Panc1 (cell line): ENCODE results near the gene SCN1B. TPM values are rescaled to one million over a fixed set of nuclear protein-coding genes. Genes with fewer than 3 reads are reported as not detected.

Experiments
- ATAC-seq: fragments of 200-7000 bp; cut with Tn5 transposase; 2 replicates; pipeline ENCODE4 v1.9.1; 2020; ENCODE audit warnings: mild to moderate bottlenecking, moderate library complexity
- BruUV-seq: library from RNA; stranded (reverse); fragments of 400-500 nt; replicated peaks from 2 replicates; lab custom pipeline; 2021; lab: Mats Ljungman, UMichigan
- CTCF ChIA-PET: fragments of 300-600 bp; sonication (Branson Sonifier 250); formaldehyde crosslinking; loops from one replicate; lab custom pipeline; 2022; ENCODE audit warnings: antibody characterized with exemption; lab: Charles Lee
- POLR2A ChIA-PET: fragments of 300-600 bp; sonication (Branson Sonifier 250); formaldehyde crosslinking; loops from one replicate; lab custom pipeline; 2022; ENCODE audit warnings: antibody characterized with exemption; lab: Charles Lee
- DNase-seq: peaks from one replicate; pipeline ENCODE4 v3.0.0-alpha.2; 2010; ENCODE audit warnings: low read depth, low spot score
- H3K27ac ChIP-seq: 2 replicates; pipeline ENCODE4 v1.5.1; 2011; ENCODE audit warnings: mild to moderate bottlenecking, low read length, inconsistent platforms
- H3K27me3 ChIP-seq: fragments of 200-500 bp; sonication (Bioruptor generic); 2 replicates; pipeline ENCODE4 v1.6.0; 2014; ENCODE audit warnings: low read length, inconsistent platforms; ENCODE audit not compliant: control insufficient read depth, insufficient read depth
- H3K36me3 ChIP-seq: fragments of 200-500 bp; sonication (Bioruptor generic); 2 replicates; pipeline ENCODE4 v1.5.1; 2014; ENCODE audit warnings: inconsistent platforms, mild to moderate bottlenecking, low read length, moderate library complexity; ENCODE audit not compliant: control insufficient read depth, insufficient read depth
- H3K4me1 ChIP-seq: 2 replicates; pipeline ENCODE4 v1.5.1; 2011; ENCODE audit warnings: inconsistent platforms, mild to moderate bottlenecking, low read length, moderate library complexity; ENCODE audit not compliant: control insufficient read depth, insufficient read depth
- H3K4me3 ChIP-seq, 2 experiments: 2 replicates each; pipeline ENCODE4 v1.5.1; 2011 to 2012; ENCODE audit warnings: low read depth in 2 of 2, low read length in 2 of 2, mild to moderate bottlenecking in 2 of 2, inconsistent platforms in 1 of 2, moderate library complexity in 1 of 2
- H3K9me3 ChIP-seq: fragments of 200-500 bp; sonication (Bioruptor generic); 2 replicates; pipeline ENCODE4 v1.5.1; 2014; ENCODE audit warnings: low read depth, mild to moderate bottlenecking, inconsistent platforms, low read length, moderate library complexity; ENCODE audit not compliant: control insufficient read depth, insufficient read depth
- POLR2AphosphoS5 ChIP-seq: IDR thresholded peaks from 2 replicates; pipeline ENCODE4 v1.6.1; 2012; ENCODE audit warnings: mild to moderate bottlenecking, low read depth, low read length, moderate library complexity
- SIN3A ChIP-seq: IDR thresholded peaks from 2 replicates; pipeline ENCODE4 v1.6.1; 2012; ENCODE audit warnings: low read depth, mild to moderate bottlenecking, low read length, moderate library complexity, borderline replicate concordance; ENCODE audit not compliant: insufficient read depth
- TCF7L2 ChIP-seq: IDR thresholded peaks from 2 replicates; pipeline ENCODE4 v1.6.1; 2011; ENCODE audit warnings: mild to moderate bottlenecking, low read depth, low read length, inconsistent platforms
- in situ Hi-C: cut with HindIII; loops from 2 replicates; pipeline ENCODE4 v1.10.0; 2016; ENCODE audit warnings: low sequenced_read_pairs, low pct_unique_long_range_greater_than_20kb
- intact Hi-C: fragments of 100-400 bp; cut with micrococcal nuclease; formaldehyde crosslinking; loops from one replicate; pipeline ENCODE4 v1.10.0; 2022; ENCODE audit not compliant: unreplicated experiment
- total RNA-seq: library from RNA; stranded (reverse); gene quantifications from one replicate; pipeline ENCODE4 v1.2.1, GENCODE V29; 2021; ENCODE audit not compliant: unreplicated experiment
- TF ChIP-seq, protein P1 (sequence below), 2 experiments: IDR thresholded peaks; 2 replicates each; pipeline ENCODE4 v1.6.1; 2011 to 2012; ENCODE audit warnings: low read depth in 2 of 2, control low read depth in 1 of 2, low read length in 1 of 2, mild to moderate bottlenecking in 1 of 2, moderate library complexity in 1 of 2; ENCODE audit not compliant: insufficient read depth in 1 of 2
- TF ChIP-seq, protein P2 (sequence below): fragments of 450-650 bp; IDR thresholded peaks from 2 replicates; pipeline ENCODE4 v1.5.1; 2017; ENCODE audit warnings: mild to moderate bottlenecking

SCN1B gene
- total RNA-seq, 1 experiment from 2014 or later = 4.6 TPM

GRCh38 chr19:34999498-35000337, 30.6 kb upstream of the SCN1B start, which contains the start of gene GRAMD1A:
GRAMD1A (plus strand) TSS chr19:35000323; CDS start chr19:35000479, 156 bp downstream.
- in situ Hi-C loops = no loop called here
- Histone ChIP-seq H3K27ac (peak within 1 kb of the TSS; percentile 91), H3K4me3 (peak within 1 kb of the TSS; percentile 56 to 87), H3K4me1 (peaks cover 17% of the 10 kb centered on the region), H3K36me3 (no peaks in the 10 kb centered on the region), H3K27me3 (no peaks in the 10 kb centered on the region), H3K9me3 (no peaks in the 10 kb centered on the region)
- ChIA-PET CTCF (no interaction called here), POLR2A (interaction anchor here (0.6 kb wide), 1 partner anchor 65 kb away, joined by 11 read pairs; no protein-coding TSS in a partner anchor)
- TF ChIP-seq SIN3A (no peak), POLR2AphosphoS5 (peak; percentile 61)
- TSS peak; percentile 97 for BruUV-seq
- DNase-seq (peak; percentile 22), ATAC-seq (peak; percentile 93)
- intact Hi-C loops = no loop called here

DNA sequence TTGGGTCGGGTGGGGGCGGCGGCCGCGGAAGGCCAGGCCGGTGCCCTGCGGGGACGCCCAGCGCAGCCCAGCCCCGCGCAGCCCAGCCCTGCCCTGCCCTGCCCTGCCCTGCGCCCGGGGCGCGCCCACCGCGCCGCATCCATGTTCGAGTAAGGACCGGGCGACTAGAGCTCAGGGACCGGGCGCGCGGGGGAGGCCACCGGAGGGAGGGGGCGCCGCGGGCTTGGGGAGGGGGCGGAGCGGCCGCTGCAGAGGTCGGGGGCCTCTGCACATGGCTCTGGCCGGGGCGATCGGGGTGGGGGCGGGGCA, 30.0 kb upstream of the SCN1B start:
- ATAC-seq (no peak), DNase-seq (no peak)
- Histone ChIP-seq H3K4me1 (peaks cover 12% of the 10 kb centered on the region), H3K27ac (no peak overlapping the region), H3K36me3 (no peaks in the 10 kb centered on the region), H3K9me3 (no peaks in the 10 kb centered on the region), H3K4me3 (peak overlapping the region; percentile 56 to 87), H3K27me3 (no peaks in the 10 kb centered on the region)
- intact Hi-C loops = no loop called here
- CTCF ChIA-PET = no interaction called here
- TF ChIP-seq TCF7L2 (no peak), SIN3A (no peak)
- TF ChIP-seq, protein P1, sequence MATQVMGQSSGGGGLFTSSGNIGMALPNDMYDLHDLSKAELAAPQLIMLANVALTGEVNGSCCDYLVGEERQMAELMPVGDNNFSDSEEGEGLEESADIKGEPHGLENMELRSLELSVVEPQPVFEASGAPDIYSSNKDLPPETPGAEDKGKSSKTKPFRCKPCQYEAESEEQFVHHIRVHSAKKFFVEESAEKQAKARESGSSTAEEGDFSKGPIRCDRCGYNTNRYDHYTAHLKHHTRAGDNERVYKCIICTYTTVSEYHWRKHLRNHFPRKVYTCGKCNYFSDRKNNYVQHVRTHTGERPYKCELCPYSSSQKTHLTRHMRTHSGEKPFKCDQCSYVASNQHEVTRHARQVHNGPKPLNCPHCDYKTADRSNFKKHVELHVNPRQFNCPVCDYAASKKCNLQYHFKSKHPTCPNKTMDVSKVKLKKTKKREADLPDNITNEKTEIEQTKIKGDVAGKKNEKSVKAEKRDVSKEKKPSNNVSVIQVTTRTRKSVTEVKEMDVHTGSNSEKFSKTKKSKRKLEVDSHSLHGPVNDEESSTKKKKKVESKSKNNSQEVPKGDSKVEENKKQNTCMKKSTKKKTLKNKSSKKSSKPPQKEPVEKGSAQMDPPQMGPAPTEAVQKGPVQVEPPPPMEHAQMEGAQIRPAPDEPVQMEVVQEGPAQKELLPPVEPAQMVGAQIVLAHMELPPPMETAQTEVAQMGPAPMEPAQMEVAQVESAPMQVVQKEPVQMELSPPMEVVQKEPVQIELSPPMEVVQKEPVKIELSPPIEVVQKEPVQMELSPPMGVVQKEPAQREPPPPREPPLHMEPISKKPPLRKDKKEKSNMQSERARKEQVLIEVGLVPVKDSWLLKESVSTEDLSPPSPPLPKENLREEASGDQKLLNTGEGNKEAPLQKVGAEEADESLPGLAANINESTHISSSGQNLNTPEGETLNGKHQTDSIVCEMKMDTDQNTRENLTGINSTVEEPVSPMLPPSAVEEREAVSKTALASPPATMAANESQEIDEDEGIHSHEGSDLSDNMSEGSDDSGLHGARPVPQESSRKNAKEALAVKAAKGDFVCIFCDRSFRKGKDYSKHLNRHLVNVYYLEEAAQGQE (IDR thresholded peaks at IDR 0.05; ENCODE audit: insufficient read depth in 1 of 2, low read depth in 2 of 2, low read length in 1 of 2) = no peak
- POLR2A ChIA-PET = no interaction called here
- in situ Hi-C loops = no loop called here
- no TSS peak for BruUV-seq

GRCh38 chr19:35000647-35001501, 29.4 kb upstream of the SCN1B start:
- H3K36me3 ChIP-seq = no peaks in the 10 kb centered on the region
- no peaks in the 10 kb centered on the region for H3K9me3 ChIP-seq
- no peaks in the 10 kb centered on the region for H3K27me3 ChIP-seq
- POLR2A ChIA-PET = no interaction called here
- DNase-seq = no peak
- H3K4me1 ChIP-seq = peaks cover 13% of the 10 kb centered on the region; the same call in 1 of the 2 replicates
- H3K4me3 ChIP-seq = peak overlapping the region; percentile 56 to 87
- TF ChIP-seq TCF7L2 = no peak
- TF ChIP-seq POLR2AphosphoS5 = no peak
- no peak for TF ChIP-seq SIN3A
- TF ChIP-seq, protein P1 (IDR thresholded peaks at IDR 0.05; ENCODE audit: insufficient read depth in 1 of 2, low read depth in 2 of 2, low read length in 1 of 2) = no peak
- TF ChIP-seq, protein P2, sequence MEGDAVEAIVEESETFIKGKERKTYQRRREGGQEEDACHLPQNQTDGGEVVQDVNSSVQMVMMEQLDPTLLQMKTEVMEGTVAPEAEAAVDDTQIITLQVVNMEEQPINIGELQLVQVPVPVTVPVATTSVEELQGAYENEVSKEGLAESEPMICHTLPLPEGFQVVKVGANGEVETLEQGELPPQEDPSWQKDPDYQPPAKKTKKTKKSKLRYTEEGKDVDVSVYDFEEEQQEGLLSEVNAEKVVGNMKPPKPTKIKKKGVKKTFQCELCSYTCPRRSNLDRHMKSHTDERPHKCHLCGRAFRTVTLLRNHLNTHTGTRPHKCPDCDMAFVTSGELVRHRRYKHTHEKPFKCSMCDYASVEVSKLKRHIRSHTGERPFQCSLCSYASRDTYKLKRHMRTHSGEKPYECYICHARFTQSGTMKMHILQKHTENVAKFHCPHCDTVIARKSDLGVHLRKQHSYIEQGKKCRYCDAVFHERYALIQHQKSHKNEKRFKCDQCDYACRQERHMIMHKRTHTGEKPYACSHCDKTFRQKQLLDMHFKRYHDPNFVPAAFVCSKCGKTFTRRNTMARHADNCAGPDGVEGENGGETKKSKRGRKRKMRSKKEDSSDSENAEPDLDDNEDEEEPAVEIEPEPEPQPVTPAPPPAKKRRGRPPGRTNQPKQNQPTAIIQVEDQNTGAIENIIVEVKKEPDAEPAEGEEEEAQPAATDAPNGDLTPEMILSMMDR = no peak
- intact Hi-C loops (no loop called here), in situ Hi-C loops (no loop called here)
- peak; percentile 30 for ATAC-seq
- H3K27ac ChIP-seq = peak overlapping the region; percentile 75
- CTCF ChIA-PET = no interaction called here
- BruUV-seq = TSS peak; percentile 60
